Tibial artery (tissue), 4 donors: ENCODE results near the gene GRAMD4.

Source experiments
- DNase-seq, 2 donors: peaks; one replicate each; pipeline ENCODE4 v3.0.0-alpha.2; 2019
- H3K27ac ChIP-seq, 2 donors: fragments of 200-600 bp; sonication (generic) in 1 of 2; 1 replicate in 1 of 2; 2 replicates in 1 of 2; pipeline ENCODE4 v1.5.1; 2018 to 2019; ENCODE audit warnings: mild to moderate bottlenecking in 1 of 2
- H3K27me3 ChIP-seq, 2 donors: fragments of 200-600 bp; sonication (generic) in 1 of 2; one replicate each; pipeline versions ENCODE4 v1.5.1 to v1.6.0; 2016 to 2019
- H3K36me3 ChIP-seq, 3 donors: fragments of 200-600 bp; sonication (generic) in 2 of 3; one replicate each; pipeline ENCODE4 v1.5.1; 2016 to 2019; ENCODE audit warnings: mild to moderate bottlenecking in 2 of 3
- H3K4me1 ChIP-seq, 4 donors: fragments of 200-600 bp; sonication (generic) in 2 of 4; 1 replicate in 3 of 4; 2 replicates in 1 of 4; pipeline ENCODE4 v1.5.1; 2016 to 2019
- H3K4me3 ChIP-seq, 2 donors: fragments of 200-600 bp; sonication (generic) in 1 of 2; 1 replicate in 1 of 2; 2 replicates in 1 of 2; pipeline ENCODE4 v1.5.1; 2018 to 2019; ENCODE audit warnings: mild to moderate bottlenecking in 2 of 2
- H3K9me3 ChIP-seq, 3 donors: fragments of 200-600 bp; sonication (generic) in 1 of 3; one replicate each; pipeline ENCODE4 v1.5.1; 2016 to 2019
- CTCF ChIP-seq, 2 experiments: fragments of 200-600 bp in 1 of 2; fragments of 450-650 bp in 1 of 2; IDR thresholded peaks; one replicate each; pipeline ENCODE4 v1.5.1; 2017 to 2019; ENCODE audit warnings: antibody characterized with exemption in 2 of 2, mild to moderate bottlenecking in 1 of 2, moderate library complexity in 1 of 2
- intact Hi-C: fragments of 100-400 bp; cut with DNase I; formaldehyde crosslinking; loops from one replicate; pipeline ENCODE4 v1.15.0; 2023; ENCODE audit warnings: low total_unique reads

GRAMD4 gene

GRCh38 chr22:46654426-46654825 lies 34.2 kb downstream of the GRAMD4 start:
- H3K36me3 ChIP-seq: peaks cover 0 to 9% (median 0%) of the 10 kb centered on the region in 3 donors
- no peak overlapping the region for H3K4me3 ChIP-seq
- DNase-seq: no peak
- H3K4me1 ChIP-seq: peaks cover 0 to 14% (median 4%) of the 10 kb centered on the region in 4 donors
- no peak for TF ChIP-seq CTCF (IDR thresholded peaks at IDR 0.05)
- no peak overlapping the region for H3K27ac ChIP-seq
- no peaks in the 10 kb centered on the region for H3K9me3 ChIP-seq
- intact Hi-C loops: no loop called here
- H3K27me3 ChIP-seq: no peaks in the 10 kb centered on the region

GRCh38 chr22:46654927-46655595 lies 34.9 kb downstream of the GRAMD4 start:
- intact Hi-C loops: no loop called here
- Histone ChIP-seq H3K4me3 (no peak overlapping the region), H3K4me1 (peaks cover 0 to 7% (median under 1%) of the 10 kb centered on the region in 4 donors)

GRCh38 chr22:46655861-46656608 lies 35.8 kb downstream of the GRAMD4 start:
- H3K9me3 ChIP-seq: no peaks in the 10 kb centered on the region
- intact Hi-C loops: no loop called here
- no peaks in the 10 kb centered on the region for H3K27me3 ChIP-seq
- no peak overlapping the region for H3K4me3 ChIP-seq
- peaks cover 0 to 9% (median 0%) of the 10 kb centered on the region in 3 donors for H3K36me3 ChIP-seq
- TF ChIP-seq CTCF (IDR thresholded peaks at IDR 0.05): no peak
- no peak overlapping the region for H3K27ac ChIP-seq
- peaks cover 0 to 7% (median 0%) of the 10 kb centered on the region in 4 donors for H3K4me1 ChIP-seq
- DNase-seq: no peak

More at GRCh38 chr22:46654927-46655595, 34.9 kb downstream of the GRAMD4 start:
- Histone ChIP-seq H3K27me3 (no peaks in the 10 kb centered on the region), H3K27ac (no peak overlapping the region), H3K36me3 (peaks cover 0 to 9% (median 0%) of the 10 kb centered on the region in 3 donors), H3K9me3 (no peaks in the 10 kb centered on the region)
- no peak for DNase-seq
- TF ChIP-seq CTCF (IDR thresholded peaks at IDR 0.05): no peak

- intact Hi-C loops: no loop called here
These were observed 36.9 kb downstream of the GRAMD4 start for GRCh38 chr22:46656856-46657654.

More at GRCh38 chr22:46656856-46657654, 36.9 kb downstream of the GRAMD4 start:
- Histone ChIP-seq H3K9me3 (no peaks in the 10 kb centered on the region), H3K27me3 (no peaks in the 10 kb centered on the region), H3K27ac (no peak overlapping the region), H3K4me1 (peaks cover 0 to 10% (median 0%) of the 10 kb centered on the region in 4 donors), H3K4me3 (no peak overlapping the region), H3K36me3 (peaks cover 0 to 9% (median 0%) of the 10 kb centered on the region in 3 donors)
- no peak for TF ChIP-seq CTCF (IDR thresholded peaks at IDR 0.05)
- DNase-seq: no peak
